ENCODE measurements around the gene CUX1.
"Not testable (repeated sequence)": the region's sequence is repeated elsewhere in the genome, so short reads cannot be mapped to it uniquely, and the experiment has no call there.

Gene CUX1, protein sequence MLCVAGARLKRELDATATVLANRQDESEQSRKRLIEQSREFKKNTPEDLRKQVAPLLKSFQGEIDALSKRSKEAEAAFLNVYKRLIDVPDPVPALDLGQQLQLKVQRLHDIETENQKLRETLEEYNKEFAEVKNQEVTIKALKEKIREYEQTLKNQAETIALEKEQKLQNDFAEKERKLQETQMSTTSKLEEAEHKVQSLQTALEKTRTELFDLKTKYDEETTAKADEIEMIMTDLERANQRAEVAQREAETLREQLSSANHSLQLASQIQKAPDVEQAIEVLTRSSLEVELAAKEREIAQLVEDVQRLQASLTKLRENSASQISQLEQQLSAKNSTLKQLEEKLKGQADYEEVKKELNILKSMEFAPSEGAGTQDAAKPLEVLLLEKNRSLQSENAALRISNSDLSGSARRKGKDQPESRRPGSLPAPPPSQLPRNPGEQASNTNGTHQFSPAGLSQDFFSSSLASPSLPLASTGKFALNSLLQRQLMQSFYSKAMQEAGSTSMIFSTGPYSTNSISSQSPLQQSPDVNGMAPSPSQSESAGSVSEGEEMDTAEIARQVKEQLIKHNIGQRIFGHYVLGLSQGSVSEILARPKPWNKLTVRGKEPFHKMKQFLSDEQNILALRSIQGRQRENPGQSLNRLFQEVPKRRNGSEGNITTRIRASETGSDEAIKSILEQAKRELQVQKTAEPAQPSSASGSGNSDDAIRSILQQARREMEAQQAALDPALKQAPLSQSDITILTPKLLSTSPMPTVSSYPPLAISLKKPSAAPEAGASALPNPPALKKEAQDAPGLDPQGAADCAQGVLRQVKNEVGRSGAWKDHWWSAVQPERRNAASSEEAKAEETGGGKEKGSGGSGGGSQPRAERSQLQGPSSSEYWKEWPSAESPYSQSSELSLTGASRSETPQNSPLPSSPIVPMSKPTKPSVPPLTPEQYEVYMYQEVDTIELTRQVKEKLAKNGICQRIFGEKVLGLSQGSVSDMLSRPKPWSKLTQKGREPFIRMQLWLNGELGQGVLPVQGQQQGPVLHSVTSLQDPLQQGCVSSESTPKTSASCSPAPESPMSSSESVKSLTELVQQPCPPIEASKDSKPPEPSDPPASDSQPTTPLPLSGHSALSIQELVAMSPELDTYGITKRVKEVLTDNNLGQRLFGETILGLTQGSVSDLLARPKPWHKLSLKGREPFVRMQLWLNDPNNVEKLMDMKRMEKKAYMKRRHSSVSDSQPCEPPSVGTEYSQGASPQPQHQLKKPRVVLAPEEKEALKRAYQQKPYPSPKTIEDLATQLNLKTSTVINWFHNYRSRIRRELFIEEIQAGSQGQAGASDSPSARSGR (N-terminal part only)

DNA sequence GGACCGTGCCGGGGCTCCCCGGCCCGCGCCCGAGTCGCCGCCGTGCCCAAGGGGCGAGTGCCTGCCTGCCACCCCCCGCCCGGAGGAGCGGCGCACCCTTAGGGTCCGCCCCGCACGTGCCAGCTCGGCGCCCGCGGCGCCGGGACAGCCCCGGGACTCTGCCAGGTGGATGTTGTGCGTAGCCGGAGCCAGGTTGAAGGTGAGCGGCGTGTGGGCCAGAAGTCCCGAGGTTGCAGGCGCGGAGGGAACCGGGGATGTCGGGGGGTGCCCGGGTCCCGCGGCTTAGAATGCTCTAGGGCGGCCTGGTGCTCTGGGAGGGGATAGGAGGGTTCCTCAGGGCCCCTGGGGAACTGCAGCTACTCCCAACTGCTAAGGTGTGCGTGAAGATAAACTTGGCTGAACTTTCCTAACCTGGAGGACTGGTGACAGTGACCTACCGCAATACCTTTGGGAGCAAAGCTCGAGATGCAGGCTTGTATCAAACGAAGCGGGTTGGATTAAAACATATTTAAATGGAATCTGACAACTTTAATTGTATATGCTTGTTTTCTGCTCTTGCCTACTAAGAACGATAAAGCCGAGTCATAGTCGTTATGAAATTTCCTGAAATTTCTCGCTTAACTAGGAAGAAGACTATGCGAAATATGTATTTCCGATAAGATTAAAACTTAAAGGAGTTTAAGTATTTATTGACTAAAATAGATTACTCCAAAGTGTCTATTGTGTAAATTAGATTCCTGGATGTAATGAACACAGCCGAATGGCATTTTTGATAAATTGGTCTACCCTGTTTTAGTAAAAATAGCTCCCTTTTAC is at the start of gene CUX1:
CUX1 (plus strand) TSS at position 156 of the 816 bp plus-strand sequence; CDS start at position 170, 14 bp downstream.
- no peak for DNase-seq (ENCODE audit: low read depth)

DNA sequence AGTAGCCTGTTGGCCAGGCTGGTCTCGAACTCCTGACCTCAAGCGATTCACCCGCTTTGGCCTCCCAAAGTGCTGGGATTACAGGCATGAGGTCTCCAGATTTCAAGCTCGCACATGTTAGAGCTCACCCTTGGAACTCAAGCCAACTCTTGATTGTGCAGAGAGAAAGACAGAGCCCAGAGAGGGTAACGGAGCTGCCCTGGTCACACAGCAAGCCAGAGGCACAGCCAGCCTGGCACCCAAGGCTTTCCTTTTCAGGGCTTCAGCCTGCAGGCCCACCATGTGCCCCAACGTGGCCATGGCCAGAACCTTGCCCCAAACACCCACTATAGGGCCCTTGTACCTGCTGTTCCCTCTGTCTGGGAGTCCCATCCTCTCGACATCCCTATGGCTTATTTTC is 49.1 kb upstream of the CUX1 start:
- DNase-seq (ENCODE audit: low read depth) = no peak

DNA sequence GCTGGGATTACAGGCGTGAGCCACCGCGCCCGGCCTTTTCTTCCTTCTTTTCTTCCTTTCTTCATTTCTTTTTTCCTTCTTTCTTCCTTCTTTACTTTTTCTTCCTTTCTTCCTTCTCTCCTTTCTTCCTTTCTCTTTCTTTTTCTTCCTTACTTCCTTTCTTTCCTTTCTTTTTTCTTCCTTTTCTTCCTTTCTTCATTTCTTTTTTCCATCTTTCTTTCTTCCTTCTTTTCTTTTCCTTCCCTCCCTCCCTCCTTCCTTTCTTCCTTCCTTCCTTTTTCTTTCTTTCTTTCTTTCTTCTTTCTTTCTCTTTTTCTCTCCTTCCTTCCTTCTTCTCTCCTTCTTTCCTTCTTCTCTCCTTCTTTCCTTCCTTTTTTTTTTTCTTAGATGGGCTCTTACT is 47.0 kb upstream of the CUX1 start:
- DNase-seq (ENCODE audit: low read depth) = no peak

DNA sequence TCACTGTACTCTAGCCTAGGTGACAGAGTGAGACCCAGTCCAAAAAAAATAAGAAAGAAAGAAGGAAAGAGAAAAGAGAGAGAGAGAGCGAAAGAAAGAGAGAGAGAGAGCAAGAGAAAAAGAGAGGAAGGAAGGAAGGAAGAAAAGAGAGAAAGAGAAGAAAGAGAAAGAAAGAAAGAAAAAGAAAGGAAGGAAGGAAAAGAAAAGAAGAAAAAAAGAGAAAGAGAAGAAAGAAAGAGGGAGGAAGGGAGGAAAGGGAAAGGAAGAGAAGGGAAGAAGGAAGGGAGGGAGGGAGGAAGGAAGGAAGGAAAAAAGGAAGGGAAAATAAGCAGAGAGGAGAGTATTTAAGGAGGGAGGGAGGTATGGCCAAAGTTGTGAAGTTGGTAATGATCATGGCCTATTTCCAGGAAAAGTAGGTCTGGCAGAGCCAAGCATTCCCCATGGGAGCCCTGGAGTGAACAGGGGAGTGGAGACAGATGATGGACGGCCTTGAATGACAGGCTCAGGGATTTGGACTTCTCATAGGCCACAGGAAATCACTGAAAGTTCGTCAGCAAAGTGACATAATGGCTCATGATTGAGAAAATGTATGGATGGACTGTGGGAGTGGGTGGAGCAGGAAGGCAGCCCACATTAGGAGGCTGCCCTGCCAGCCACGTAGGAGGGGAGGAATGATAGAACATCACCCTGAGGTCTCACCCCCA is 44.8 kb upstream of the CUX1 start:
- no peak for DNase-seq (ENCODE audit: low read depth)

DNA sequence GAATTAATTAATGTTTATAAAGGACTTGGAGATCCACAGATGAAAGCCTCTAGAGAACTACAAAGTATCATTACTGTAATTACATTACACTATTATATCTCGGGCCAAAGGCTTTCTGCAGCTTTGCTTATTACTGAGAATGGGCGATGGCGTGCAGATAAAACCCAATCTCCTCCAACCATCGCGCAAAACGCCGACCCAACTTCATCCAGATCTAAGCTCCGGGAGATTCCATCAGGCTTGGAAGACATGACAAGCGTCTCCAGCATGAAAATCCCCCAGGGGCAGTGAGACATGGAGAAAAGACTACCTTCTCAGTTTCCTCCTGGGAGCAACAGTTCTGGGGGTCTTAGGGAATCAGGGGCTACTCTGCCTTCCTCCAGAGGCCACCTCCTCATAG is 42.2 kb upstream of the CUX1 start:
- DNase-seq (ENCODE audit: low read depth) = no peak

DNA sequence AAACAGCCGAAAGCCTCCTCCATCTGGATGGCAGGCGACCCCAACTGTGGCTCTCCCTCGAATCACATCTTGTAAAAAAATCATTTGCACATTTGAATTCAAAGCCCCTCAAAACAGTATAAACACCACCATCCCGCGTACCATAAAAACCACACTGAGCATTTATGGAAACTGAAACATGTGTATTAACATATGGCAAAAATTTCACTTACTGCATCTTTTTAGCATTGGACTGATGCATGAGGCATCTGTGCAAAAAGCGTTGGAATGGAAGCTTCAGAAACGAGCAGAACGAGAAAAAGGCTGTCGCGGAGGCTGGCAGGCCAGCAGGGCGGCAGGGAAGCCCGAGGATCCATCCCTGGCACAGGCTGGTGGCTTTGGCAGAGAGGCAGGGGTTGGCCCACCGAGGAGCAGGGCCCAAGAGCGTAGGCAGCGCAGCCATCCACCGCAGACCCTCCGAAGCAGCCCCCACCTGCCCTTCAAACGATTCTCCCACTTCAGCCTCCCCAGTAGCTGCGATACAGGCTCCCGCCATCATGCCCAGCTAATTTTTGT is 39.3 kb upstream of the CUX1 start:
- no peak for DNase-seq (ENCODE audit: low read depth)

DNA sequence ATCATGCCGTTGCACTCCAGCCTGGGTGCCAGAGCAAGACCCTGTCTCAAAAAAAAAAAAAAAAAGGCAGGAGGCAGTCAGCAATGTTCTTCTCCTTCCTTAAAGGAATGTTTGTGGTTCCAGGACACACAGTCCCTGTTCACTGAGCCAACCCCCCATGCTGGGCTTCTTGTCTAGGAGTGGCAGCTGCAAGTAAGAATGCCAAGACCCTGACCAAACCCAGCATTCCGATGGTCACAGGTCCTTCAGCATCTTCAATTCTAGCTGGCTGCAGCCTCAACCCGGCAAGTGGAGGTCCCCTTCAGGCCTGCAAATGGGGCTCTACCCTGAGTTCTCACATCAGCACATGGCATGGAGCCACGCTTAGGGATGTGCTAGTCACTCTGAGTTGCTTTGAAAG is 38.2 kb upstream of the CUX1 start:
- no peak for DNase-seq (ENCODE audit: low read depth)

DNA sequence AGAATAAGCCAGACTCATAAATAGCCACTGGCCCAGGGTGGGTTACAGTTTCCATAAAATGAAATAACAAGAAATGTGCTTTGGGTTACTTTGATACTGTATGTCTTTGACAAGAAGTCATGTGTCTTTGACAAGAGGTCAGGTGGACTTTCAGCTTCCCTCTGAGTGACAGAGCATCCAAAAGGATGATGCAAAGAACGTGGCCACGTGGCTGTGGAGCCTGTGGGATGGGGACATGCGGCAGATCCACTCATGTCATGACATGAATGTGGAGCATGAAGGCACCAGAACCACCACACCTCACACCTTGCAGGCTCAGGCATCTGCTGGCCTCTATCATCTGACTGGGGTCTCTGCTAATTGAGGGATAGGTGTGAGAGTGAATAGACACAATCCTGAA is 37.1 kb upstream of the CUX1 start:
- DNase-seq (ENCODE audit: low read depth) = no peak

DNA sequence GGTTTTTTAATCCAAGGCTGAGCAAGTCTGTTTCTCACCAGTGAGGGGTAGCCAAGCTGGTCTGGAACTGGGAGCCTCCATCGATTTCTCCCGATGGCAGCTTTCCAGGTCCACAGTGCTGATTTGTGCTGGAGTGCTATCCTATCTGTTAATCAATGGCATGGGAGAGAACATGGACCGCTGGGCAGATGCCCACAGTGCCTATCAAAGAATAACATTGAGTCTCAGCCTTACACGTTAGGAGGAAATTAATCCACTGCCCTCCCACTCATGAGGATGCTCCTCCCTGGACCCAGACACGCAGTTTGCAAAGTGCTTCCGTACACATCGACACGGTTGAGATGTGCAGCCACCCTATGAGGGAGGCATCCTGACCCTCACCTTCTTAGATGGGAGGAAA is 36.0 kb upstream of the CUX1 start:
- no peak for DNase-seq (ENCODE audit: low read depth)

DNA sequence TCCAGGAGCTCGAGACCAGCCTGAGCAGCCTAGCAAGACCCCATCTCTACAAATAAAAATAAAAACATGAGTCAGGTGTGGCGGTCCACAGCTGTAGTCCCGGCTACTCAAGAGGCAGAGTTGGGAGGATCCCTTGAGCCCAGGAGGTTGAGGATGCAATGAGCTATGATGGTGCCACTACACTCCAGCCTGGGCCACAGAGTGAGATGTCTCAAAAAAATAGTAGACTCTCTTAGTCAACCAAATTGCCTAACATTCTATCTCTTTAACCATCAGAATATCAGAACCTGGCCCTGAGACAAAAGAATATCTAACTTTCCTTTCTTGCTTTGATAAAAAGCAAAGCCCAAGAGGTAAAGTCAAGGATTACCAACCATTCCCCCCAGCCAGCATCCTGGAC is 35.0 kb upstream of the CUX1 start:
- no peak for DNase-seq (ENCODE audit: low read depth)

DNA sequence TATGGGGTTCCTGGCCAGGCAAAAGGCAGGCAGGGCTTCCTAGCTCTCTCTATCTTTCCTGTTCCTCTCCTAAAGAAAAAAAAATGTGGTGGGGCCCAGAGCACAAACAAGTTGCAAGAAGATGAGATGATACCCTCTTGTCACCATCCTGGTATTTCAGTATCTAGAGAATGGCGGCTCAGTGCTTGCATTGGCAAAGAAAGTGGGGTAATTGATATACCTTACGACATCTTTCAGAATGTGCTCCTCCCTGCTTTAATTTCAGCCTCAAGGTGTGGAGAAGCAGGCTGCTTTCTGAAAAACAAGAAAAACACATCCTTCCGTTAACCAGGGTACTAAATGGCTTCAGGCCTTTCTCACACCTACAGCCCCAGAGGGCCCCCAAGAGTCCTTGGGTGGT is 34.5 kb upstream of the CUX1 start:
- no peak for DNase-seq (ENCODE audit: low read depth)

DNA sequence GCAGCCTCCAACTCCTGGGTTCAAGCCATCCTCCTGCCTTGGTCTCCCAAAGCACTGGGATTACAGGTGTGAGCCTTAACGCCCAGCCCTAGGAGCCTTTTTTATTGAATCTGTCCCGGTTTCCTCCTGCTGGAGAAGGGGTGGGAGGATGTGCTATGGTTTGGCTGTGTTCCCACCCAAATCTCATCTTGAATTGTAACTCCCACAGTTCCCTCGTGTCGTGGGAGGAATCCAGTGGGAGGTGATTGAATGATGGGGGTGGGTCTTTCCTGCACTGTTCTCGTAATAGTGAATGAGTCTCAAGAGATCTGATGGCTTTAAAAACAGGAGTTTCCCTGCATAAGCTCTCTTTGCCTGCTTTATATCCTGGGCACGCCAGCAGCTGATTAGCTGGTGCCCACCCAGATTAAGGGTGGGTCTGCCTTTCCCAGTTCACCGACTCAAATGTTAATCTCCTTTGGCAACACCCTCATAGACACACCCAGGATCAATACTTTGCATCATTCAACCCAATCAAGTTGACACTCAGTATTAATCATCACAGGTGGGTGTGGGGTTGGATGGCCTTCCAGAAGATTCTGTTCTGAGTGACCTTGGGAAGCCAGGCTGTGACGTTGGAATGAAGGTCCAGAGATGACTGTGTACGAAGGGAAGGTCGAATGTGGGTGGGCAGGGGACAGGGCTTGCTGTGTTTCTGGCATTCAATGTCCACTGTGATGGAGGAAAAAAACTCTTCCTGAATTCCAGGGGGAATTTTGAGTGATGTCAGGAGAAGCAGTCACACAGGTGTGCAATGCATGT is 33.8 kb upstream of the CUX1 start:
- DNase-seq (ENCODE audit: low read depth) = no peak

DNA sequence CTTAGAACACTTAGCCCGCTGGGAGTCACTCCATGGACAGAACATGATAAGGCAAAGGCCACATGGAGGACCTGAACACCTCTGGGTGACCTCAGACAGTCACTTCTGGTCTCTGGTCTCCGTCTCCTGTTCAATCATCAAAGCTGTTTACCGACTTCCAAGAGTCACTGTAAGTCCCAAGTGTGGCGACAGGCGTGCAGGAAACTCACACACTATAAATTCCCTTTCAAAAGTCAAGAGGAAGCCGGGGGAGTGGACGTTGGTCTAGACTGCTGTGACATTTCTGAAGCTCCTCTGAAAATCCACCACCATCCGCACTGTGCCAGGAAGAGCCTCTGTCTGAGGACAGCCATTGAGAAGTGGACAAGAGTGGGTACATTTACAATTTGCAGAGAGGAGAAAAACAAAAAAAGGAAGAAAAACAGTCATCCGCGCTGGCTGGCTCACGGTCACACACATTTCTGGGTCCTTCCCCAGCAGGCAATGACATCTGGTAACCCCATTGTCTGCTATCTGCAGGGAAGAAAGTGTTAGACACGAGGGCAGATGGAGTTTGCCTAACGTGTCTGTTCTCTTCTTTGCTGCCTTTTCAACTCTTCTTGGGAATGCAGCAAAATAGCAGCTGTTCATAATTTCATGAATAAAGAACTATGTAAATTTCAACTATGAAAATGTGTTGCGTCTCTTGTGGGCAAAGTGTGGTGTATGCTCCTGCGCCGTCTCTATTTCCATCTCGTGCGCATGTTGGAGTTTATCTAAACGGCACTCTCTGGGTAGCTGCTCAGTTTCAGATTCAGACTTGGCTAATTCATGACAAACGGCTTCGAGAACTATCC is 32.9 kb upstream of the CUX1 start:
- DNase-seq (ENCODE audit: low read depth) = no peak

DNA sequence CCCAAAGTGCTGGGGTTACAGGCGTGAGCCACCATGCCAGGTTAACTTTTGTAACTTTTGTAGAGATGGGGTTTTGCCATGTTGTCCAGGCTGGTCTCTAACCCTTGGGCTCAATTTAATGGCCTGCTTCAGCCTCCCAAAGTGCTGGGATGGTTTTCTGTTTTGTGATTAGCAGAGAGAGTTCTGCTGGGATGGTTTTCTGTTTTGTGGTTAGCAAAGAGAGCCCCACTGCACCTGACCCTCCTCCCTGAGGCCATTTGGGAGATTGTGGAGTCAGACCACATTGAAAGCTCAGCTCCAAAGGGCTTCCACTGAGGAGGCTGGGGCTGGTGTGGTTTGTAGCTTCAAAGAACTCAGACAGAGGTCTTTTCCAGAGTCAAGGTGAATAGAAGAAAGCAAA is 29.6 kb upstream of the CUX1 start:
- no peak for DNase-seq (ENCODE audit: low read depth)

DNA sequence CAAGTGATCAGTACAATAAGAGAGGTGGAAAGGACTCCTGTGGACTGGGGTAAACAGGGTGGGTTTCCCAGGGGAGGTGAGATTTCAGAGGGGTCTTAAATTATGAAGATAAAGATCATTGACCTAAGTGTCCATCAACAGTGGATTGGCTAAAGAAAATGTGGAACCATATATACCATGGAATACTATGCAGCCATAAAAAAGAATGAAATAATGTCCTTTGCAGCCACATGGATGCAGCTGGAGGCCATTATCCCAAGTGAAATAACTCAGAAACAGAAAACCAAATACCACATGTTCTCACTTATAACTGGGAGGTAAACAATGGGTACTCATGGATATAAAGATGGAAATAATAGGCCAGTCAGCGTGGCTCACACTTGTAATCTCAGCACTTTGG is 28.9 kb upstream of the CUX1 start:
- no peak for DNase-seq (ENCODE audit: low read depth)

DNA sequence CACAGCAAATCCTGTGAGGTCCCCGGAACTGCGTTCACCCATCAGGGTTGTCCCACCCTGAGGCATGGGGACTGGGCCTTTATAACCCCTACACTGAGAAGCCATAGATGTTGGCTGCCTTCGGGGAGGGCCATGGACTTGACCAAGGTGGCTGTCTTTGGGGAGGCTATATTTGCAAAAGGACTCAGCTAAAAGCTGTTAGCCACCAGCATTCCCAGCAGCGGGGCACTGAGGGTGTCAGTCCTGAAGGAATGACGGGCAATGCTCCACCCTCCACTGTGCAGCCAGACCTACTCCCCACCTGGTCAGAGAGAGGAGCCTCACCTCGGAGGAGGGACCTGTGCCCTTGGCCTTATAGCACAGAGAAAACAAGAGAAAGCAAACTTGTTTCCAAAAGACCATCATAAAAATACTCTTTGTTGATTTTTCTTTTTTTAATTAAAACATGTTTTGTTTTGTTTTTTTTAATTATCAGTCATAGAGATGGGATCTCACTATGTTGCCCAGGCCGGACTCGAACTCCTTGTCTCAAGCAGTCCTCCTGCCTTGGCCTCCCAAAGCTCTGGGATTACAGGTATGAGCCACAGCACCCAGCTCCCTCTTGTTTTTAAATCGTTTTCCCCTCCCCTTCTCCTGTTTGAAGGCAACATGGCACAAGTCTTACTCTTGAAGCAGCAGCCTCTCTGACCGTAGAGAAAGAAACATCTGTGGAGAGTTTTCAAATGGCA is 26.7 kb upstream of the CUX1 start:
- no peak for DNase-seq (ENCODE audit: low read depth)

DNA sequence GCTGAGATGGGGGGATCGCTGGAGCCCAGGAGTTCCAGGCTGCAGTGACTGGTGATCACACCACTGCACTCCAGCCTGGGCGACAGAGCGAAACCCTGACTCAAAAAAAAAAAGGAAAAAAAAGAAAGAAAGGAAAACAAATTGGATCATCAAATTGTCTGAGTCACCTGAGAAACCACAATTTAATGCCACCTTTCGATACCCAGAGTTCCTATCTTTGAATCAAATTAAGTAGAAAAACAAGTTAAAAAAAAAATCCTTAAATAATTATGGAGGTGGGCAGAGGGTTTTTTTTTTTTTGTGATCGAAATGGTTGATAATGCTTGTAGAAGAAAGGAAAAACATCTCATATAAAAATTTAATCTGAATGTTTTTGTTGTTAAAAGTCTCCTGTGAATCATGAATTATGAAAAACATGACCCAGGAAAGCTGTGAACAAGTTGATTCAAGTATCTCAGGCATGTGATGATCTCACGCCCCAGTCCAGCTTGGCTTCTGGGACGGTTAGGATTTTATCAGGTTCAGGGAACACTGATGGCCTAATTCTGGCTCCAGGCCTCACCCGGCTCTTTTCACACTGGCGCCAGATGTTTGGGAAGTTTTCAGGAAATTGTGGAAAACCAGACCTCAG is 25.3 kb upstream of the CUX1 start:
- no peak for DNase-seq (ENCODE audit: low read depth)

DNA sequence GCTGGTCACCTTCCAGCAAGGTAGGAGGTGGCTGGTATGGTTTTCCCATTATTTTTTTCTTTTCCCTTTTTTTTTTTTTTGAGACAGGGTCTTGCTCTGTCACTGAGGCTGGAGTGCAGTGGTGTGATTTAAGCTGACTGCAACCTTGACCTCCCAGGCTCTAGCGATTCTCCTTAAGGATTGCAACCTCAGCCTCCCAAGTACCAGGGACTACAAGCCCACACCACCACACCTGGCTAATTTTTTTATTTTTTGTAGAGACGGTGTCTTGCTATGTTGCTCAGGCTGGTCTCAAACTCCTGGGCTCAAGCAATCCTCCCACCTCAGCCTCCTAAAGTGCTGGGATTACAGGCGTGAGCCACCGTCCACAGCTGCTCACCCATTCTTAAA is 24.7 kb upstream of the CUX1 start:
- DNase-seq (ENCODE audit: low read depth) = not testable (repeated sequence)

Data from stimulated activated CD8-positive, alpha-beta memory T cell treated with anti-CD3 and anti-CD28 coated beads, Interleukin-12 subunit alpha, Interleukin-12 subunit beta, amount 100 ng/mL, for 1 hour (primary cell).